Measurements from ENCODE around the gene TXNRD2. TPM values are rescaled to one million over a fixed set of nuclear protein-coding genes. Genes with fewer than 3 reads are reported as not detected.

TXNRD2 gene
- total RNA-seq, 1 donor from 2014 or later = 25.7 TPM

GRCh38 chr22:19966908-19967750, 25.5 kb upstream of the TXNRD2 start:
- no peaks in the 10 kb centered on the region for H3K9me3 Mint-ChIP-seq (ENCODE audit: unreplicated experiment)
- Histone ChIP-seq H3K4me2 (ENCODE audit: low read length) (no peak overlapping the region), H4K20me1 (ENCODE audit: insufficient read depth, low read length) (peaks cover 50% of the 10 kb centered on the region), H3K4me1 (ENCODE audit: insufficient read depth, low read length) (peaks cover 16% of the 10 kb centered on the region), H3K9ac (ENCODE audit: low read length) (no peak overlapping the region), H3K9me3 (ENCODE audit: insufficient read depth, low read depth, low read length) (no peaks in the 10 kb centered on the region), H3K4me3 (ENCODE audit: insufficient read depth, low read depth, low read length) (no peak overlapping the region), H3K27me3 (ENCODE audit: insufficient read depth, low read length) (no peaks in the 10 kb centered on the region), H2AFZ (ENCODE audit: low read depth, low read length) (no peak overlapping the region), H3K27ac (ENCODE audit: low read depth, low read length) (no peak overlapping the region), H3K36me3 (ENCODE audit: insufficient read depth, low read length) (peaks cover 5% of the 10 kb centered on the region), H3K79me2 (ENCODE audit: insufficient read depth, low read length) (no peaks in the 10 kb centered on the region)
- peaks cover 8% of the 10 kb centered on the region for H3K36me3 Mint-ChIP-seq (ENCODE audit: low read depth, unreplicated experiment)
- TF ChIP-seq CTCF (IDR thresholded peaks at IDR 0.05; ENCODE audit: insufficient read depth, low read depth, low read length) (no peak), EZH2 (IDR thresholded peaks at IDR 0.05; ENCODE audit: insufficient read depth, low read length) (no peak)
- H3K27me3 Mint-ChIP-seq (ENCODE audit: low read depth, unreplicated experiment) = no peaks in the 10 kb centered on the region
- DNase-seq (ENCODE audit: low read depth) = no peak
- no peak overlapping the region for H3K27ac Mint-ChIP-seq (ENCODE audit: unreplicated experiment)
- no peak for FAIRE-seq
- H3K4me3 Mint-ChIP-seq (ENCODE audit: unreplicated experiment) = no peak overlapping the region
- H3K4me1 Mint-ChIP-seq (ENCODE audit: low read depth, unreplicated experiment) = peaks cover 4% of the 10 kb centered on the region

- Histone ChIP-seq H3K9ac (ENCODE audit: low read length) (no peak overlapping the region), H3K9me3 (ENCODE audit: insufficient read depth, low read depth, low read length) (no peaks in the 10 kb centered on the region), H3K79me2 (ENCODE audit: insufficient read depth, low read length) (no peaks in the 10 kb centered on the region), H3K36me3 (ENCODE audit: insufficient read depth, low read length) (peaks cover 5% of the 10 kb centered on the region), H2AFZ (ENCODE audit: low read depth, low read length) (no peak overlapping the region), H4K20me1 (ENCODE audit: insufficient read depth, low read length) (peaks cover 61% of the 10 kb centered on the region), H3K4me3 (ENCODE audit: insufficient read depth, low read depth, low read length) (no peak overlapping the region), H3K4me1 (ENCODE audit: insufficient read depth, low read length) (peaks cover 17% of the 10 kb centered on the region), H3K4me2 (ENCODE audit: low read length) (no peak overlapping the region), H3K27me3 (ENCODE audit: insufficient read depth, low read length) (no peaks in the 10 kb centered on the region), H3K27ac (ENCODE audit: low read depth, low read length) (no peak overlapping the region)
- no peaks in the 10 kb centered on the region for H3K27me3 Mint-ChIP-seq (ENCODE audit: low read depth, unreplicated experiment)
- DNase-seq (ENCODE audit: low read depth) (no peak), FAIRE-seq (no peak)
- peaks cover 4% of the 10 kb centered on the region for H3K4me1 Mint-ChIP-seq (ENCODE audit: low read depth, unreplicated experiment)
- H3K4me3 Mint-ChIP-seq (ENCODE audit: unreplicated experiment) = no peak overlapping the region
- peaks cover 8% of the 10 kb centered on the region for H3K36me3 Mint-ChIP-seq (ENCODE audit: low read depth, unreplicated experiment)
- H3K27ac Mint-ChIP-seq (ENCODE audit: unreplicated experiment) = no peak overlapping the region
- TF ChIP-seq CTCF (IDR thresholded peaks at IDR 0.05; ENCODE audit: insufficient read depth, low read depth, low read length) (peak; percentile 42), EZH2 (IDR thresholded peaks at IDR 0.05; ENCODE audit: insufficient read depth, low read length) (no peak)
- no peaks in the 10 kb centered on the region for H3K9me3 Mint-ChIP-seq (ENCODE audit: unreplicated experiment)
These were observed 24.4 kb upstream of the TXNRD2 start for GRCh38 chr22:19965771-19966709.
